ENCODE measurements around the gene FMNL2.
"Not testable (repeated sequence)": the region's sequence is repeated elsewhere in the genome, so short reads cannot be mapped to it uniquely, and the experiment has no call there.

DNA sequence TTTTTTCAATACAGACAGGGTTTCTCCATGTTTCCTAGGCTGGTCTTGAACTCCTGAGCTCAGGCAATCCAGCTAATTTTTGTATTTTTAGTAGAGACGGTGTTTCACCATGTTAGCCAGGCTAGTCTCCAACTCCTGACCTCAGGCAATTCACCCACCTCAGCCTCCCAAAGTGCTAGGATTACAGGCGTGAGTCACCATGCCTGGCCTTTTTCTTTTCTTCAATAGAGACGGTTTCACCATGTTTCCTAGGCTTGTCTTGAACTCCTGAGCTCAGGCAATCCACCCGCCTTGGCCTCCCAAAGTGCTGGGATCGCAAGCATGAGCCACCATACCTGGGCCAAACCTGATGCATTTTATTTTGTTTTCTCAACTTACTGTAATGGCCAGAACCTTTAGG is 9.8 kb upstream of the FMNL2 start:
- not testable (repeated sequence) for TF ChIP-seq POLR2A (IDR thresholded peaks at IDR 0.05)
- TF ChIP-seq, protein P1, sequence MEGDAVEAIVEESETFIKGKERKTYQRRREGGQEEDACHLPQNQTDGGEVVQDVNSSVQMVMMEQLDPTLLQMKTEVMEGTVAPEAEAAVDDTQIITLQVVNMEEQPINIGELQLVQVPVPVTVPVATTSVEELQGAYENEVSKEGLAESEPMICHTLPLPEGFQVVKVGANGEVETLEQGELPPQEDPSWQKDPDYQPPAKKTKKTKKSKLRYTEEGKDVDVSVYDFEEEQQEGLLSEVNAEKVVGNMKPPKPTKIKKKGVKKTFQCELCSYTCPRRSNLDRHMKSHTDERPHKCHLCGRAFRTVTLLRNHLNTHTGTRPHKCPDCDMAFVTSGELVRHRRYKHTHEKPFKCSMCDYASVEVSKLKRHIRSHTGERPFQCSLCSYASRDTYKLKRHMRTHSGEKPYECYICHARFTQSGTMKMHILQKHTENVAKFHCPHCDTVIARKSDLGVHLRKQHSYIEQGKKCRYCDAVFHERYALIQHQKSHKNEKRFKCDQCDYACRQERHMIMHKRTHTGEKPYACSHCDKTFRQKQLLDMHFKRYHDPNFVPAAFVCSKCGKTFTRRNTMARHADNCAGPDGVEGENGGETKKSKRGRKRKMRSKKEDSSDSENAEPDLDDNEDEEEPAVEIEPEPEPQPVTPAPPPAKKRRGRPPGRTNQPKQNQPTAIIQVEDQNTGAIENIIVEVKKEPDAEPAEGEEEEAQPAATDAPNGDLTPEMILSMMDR (IDR thresholded peaks at IDR 0.05), result not testable (repeated sequence)

Measured in heart left ventricle (tissue), 13 donors.